HepG2 (cell line): ENCODE measurements around the gene FAM90A1.
"Not testable (repeated sequence)": the region's sequence is repeated elsewhere in the genome, so short reads cannot be mapped to it uniquely, and the experiment has no call there.

Source experiments
- ASH2L ChIP-seq: fragments of 300-600, 200-600 bp; sonication (generic); IDR thresholded peaks from 2 replicates; pipeline ENCODE4 v1.7.0; 2017; ENCODE audit warnings: low read depth, mild to moderate bottlenecking, moderate library complexity, mixed read lengths, low read length; ENCODE audit not compliant: insufficient read length
- ATRX ChIP-seq: sonication (generic); formaldehyde crosslinking; IDR thresholded peaks from 2 replicates; pipeline ENCODE4 v1.4.0; 2020; ENCODE audit warnings: missing genetic modification reagents, borderline replicate concordance
- EP300 ChIP-seq, 3 experiments: sonication (generic) in 1 of 3; formaldehyde crosslinking in 1 of 3; IDR thresholded peaks; 2 replicates each; pipeline versions ENCODE4 v1.5.1 to v1.6.1; 2011 to 2020; ENCODE audit warnings: low read depth in 2 of 3, low read length in 2 of 3, borderline replicate concordance in 1 of 3, improper control_type of control experiment in 1 of 3, mild to moderate bottlenecking in 1 of 3, missing genetic modification reagents in 1 of 3, moderate library complexity in 1 of 3
- KLF6 ChIP-seq: IDR thresholded peaks from 2 replicates; pipeline ENCODE4 v1.8.0; 2016; ENCODE audit warnings: missing biosample characterization, missing genetic modification reagents
- TBP ChIP-seq: sonication (generic); formaldehyde crosslinking; IDR thresholded peaks from 2 replicates; pipeline ENCODE4 v1.5.0; 2020; ENCODE audit warnings: missing genetic modification reagents
- TCF7 ChIP-seq: sonication (generic); IDR thresholded peaks from 2 replicates; pipeline ENCODE4 v1.6.1; 2016; ENCODE audit warnings: antibody characterized with exemption, low read depth
- ZNF274 ChIP-seq: sonication (generic); formaldehyde crosslinking; IDR thresholded peaks from 2 replicates; pipeline ENCODE4 v1.5.1; 2020; ENCODE audit warnings: mild to moderate bottlenecking, missing genetic modification reagents
- TF ChIP-seq, protein P1 (sequence below): IDR thresholded peaks from 2 replicates; pipeline ENCODE4 v1.6.1; 2016; ENCODE audit warnings: low read depth, missing genetic modification reagents, missing compliant biosample characterization
- TF ChIP-seq, protein P2 (sequence below): sonication (generic); formaldehyde crosslinking; IDR thresholded peaks from 2 replicates; pipeline ENCODE4 v1.5.0; 2020; ENCODE audit warnings: mild to moderate bottlenecking, missing genetic modification reagents, moderate library complexity

- not testable (repeated sequence) for TF ChIP-seq TBP (CRISPR knock-in tag); KLF6 (CRISPR knock-in tag); EP300 (IDR thresholded peaks at IDR 0.05; ENCODE audit: low read depth in 2 of 2, low read length in 2 of 2); EP300 (CRISPR knock-in tag; IDR thresholded peaks at IDR 0.05; ENCODE audit: borderline replicate concordance); ASH2L; ATRX (CRISPR knock-in tag); ZNF274 (CRISPR knock-in tag); TCF7
- TF ChIP-seq, protein P1, sequence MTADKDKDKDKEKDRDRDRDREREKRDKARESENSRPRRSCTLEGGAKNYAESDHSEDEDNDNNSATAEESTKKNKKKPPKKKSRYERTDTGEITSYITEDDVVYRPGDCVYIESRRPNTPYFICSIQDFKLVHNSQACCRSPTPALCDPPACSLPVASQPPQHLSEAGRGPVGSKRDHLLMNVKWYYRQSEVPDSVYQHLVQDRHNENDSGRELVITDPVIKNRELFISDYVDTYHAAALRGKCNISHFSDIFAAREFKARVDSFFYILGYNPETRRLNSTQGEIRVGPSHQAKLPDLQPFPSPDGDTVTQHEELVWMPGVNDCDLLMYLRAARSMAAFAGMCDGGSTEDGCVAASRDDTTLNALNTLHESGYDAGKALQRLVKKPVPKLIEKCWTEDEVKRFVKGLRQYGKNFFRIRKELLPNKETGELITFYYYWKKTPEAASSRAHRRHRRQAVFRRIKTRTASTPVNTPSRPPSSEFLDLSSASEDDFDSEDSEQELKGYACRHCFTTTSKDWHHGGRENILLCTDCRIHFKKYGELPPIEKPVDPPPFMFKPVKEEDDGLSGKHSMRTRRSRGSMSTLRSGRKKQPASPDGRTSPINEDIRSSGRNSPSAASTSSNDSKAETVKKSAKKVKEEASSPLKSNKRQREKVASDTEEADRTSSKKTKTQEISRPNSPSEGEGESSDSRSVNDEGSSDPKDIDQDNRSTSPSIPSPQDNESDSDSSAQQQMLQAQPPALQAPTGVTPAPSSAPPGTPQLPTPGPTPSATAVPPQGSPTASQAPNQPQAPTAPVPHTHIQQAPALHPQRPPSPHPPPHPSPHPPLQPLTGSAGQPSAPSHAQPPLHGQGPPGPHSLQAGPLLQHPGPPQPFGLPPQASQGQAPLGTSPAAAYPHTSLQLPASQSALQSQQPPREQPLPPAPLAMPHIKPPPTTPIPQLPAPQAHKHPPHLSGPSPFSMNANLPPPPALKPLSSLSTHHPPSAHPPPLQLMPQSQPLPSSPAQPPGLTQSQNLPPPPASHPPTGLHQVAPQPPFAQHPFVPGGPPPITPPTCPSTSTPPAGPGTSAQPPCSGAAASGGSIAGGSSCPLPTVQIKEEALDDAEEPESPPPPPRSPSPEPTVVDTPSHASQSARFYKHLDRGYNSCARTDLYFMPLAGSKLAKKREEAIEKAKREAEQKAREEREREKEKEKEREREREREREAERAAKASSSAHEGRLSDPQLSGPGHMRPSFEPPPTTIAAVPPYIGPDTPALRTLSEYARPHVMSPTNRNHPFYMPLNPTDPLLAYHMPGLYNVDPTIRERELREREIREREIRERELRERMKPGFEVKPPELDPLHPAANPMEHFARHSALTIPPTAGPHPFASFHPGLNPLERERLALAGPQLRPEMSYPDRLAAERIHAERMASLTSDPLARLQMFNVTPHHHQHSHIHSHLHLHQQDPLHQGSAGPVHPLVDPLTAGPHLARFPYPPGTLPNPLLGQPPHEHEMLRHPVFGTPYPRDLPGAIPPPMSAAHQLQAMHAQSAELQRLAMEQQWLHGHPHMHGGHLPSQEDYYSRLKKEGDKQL (CRISPR knock-in tag), result not testable (repeated sequence)
- TF ChIP-seq, protein P2, sequence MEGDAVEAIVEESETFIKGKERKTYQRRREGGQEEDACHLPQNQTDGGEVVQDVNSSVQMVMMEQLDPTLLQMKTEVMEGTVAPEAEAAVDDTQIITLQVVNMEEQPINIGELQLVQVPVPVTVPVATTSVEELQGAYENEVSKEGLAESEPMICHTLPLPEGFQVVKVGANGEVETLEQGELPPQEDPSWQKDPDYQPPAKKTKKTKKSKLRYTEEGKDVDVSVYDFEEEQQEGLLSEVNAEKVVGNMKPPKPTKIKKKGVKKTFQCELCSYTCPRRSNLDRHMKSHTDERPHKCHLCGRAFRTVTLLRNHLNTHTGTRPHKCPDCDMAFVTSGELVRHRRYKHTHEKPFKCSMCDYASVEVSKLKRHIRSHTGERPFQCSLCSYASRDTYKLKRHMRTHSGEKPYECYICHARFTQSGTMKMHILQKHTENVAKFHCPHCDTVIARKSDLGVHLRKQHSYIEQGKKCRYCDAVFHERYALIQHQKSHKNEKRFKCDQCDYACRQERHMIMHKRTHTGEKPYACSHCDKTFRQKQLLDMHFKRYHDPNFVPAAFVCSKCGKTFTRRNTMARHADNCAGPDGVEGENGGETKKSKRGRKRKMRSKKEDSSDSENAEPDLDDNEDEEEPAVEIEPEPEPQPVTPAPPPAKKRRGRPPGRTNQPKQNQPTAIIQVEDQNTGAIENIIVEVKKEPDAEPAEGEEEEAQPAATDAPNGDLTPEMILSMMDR (CRISPR knock-in tag), result not testable (repeated sequence)
Measured at GRCh38 chr12:8256356-8256755, 28.9 kb upstream of the FAM90A1 start.
